WERI-Rb-1 (cell line): ENCODE measurements around the gene SEMA3D.
A peak's percentile ranks its signal among the peaks of the same experiment; 100 is the strongest.

Source experiments
- DNase-seq: peaks from one replicate; pipeline ENCODE4 v3.0.0-alpha.2; 2020
- H3K27ac ChIP-seq: fragments of 250-450 bp; sonication (Bioruptor Pico); 2 replicates; pipeline ENCODE4 v1.5.1; 2020; ENCODE audit warnings: mild to moderate bottlenecking, moderate library complexity
- H3K27me3 ChIP-seq: fragments of 250-450 bp; sonication (Bioruptor Pico); 2 replicates; pipeline ENCODE4 v1.5.1; 2021; ENCODE audit warnings: mild to moderate bottlenecking, low read depth, moderate library complexity; ENCODE audit not compliant: insufficient read depth, severe bottlenecking
- H3K36me3 ChIP-seq: fragments of 250-450 bp; sonication (Bioruptor Pico); 2 replicates; pipeline ENCODE4 v1.5.1; 2020; ENCODE audit warnings: mild to moderate bottlenecking, moderate library complexity
- H3K4me3 ChIP-seq: 2 replicates; pipeline ENCODE4 v1.5.1; 2011; ENCODE audit warnings: low read depth, mild to moderate bottlenecking, control low read depth, low read length
- H3K9me3 ChIP-seq: fragments of 250-450 bp; sonication (Bioruptor Pico); 2 replicates; pipeline ENCODE4 v1.5.1; 2021; ENCODE audit warnings: mild to moderate bottlenecking, moderate library complexity; ENCODE audit not compliant: severe bottlenecking
- TF ChIP-seq, protein P1 (sequence below): IDR thresholded peaks from 2 replicates; pipeline ENCODE4 v1.5.1; 2011; ENCODE audit warnings: low read depth, mild to moderate bottlenecking, control low read depth, inconsistent platforms, low read length

SEMA3D gene

GRCh38 chr7:85184599-85185423 lies 2.0 kb downstream of the SEMA3D start:
- no peaks in the 10 kb centered on the region for H3K36me3 ChIP-seq
- no peaks in the 10 kb centered on the region for H3K9me3 ChIP-seq
- H3K27me3 ChIP-seq: peaks cover 6% of the 10 kb centered on the region
- peak overlapping the region; percentile 69 for H3K4me3 ChIP-seq
- DNase-seq: peak; percentile 11
- TF ChIP-seq, protein P1, sequence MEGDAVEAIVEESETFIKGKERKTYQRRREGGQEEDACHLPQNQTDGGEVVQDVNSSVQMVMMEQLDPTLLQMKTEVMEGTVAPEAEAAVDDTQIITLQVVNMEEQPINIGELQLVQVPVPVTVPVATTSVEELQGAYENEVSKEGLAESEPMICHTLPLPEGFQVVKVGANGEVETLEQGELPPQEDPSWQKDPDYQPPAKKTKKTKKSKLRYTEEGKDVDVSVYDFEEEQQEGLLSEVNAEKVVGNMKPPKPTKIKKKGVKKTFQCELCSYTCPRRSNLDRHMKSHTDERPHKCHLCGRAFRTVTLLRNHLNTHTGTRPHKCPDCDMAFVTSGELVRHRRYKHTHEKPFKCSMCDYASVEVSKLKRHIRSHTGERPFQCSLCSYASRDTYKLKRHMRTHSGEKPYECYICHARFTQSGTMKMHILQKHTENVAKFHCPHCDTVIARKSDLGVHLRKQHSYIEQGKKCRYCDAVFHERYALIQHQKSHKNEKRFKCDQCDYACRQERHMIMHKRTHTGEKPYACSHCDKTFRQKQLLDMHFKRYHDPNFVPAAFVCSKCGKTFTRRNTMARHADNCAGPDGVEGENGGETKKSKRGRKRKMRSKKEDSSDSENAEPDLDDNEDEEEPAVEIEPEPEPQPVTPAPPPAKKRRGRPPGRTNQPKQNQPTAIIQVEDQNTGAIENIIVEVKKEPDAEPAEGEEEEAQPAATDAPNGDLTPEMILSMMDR: no peak
- H3K27ac ChIP-seq: no peak overlapping the region

DNA sequence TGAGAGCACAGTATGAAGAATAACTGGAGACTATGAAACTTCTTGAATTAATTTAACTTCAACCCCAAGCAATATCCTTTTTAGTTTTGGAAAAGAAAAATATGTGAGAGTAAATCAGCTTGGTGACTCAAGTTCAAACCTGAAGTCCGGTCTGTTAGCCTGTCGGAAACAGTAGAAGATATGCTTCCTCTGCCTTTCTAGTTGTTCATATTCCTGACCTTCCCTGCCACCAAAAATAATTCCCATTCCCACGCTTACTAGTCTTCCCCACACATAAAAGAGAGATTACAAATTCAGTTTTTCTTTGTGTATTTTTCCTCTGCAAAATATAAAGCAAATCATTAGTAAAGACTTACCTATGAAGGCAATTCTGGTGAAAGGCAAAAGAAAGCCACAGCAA lies 3.6 kb downstream of the SEMA3D start:
- Histone ChIP-seq H3K4me3 (no peak overlapping the region), H3K9me3 (no peaks in the 10 kb centered on the region), H3K27me3 (peaks cover 6% of the 10 kb centered on the region), H3K36me3 (no peaks in the 10 kb centered on the region), H3K27ac (no peak overlapping the region)
- no peak for DNase-seq
- TF ChIP-seq, protein P1: no peak

DNA sequence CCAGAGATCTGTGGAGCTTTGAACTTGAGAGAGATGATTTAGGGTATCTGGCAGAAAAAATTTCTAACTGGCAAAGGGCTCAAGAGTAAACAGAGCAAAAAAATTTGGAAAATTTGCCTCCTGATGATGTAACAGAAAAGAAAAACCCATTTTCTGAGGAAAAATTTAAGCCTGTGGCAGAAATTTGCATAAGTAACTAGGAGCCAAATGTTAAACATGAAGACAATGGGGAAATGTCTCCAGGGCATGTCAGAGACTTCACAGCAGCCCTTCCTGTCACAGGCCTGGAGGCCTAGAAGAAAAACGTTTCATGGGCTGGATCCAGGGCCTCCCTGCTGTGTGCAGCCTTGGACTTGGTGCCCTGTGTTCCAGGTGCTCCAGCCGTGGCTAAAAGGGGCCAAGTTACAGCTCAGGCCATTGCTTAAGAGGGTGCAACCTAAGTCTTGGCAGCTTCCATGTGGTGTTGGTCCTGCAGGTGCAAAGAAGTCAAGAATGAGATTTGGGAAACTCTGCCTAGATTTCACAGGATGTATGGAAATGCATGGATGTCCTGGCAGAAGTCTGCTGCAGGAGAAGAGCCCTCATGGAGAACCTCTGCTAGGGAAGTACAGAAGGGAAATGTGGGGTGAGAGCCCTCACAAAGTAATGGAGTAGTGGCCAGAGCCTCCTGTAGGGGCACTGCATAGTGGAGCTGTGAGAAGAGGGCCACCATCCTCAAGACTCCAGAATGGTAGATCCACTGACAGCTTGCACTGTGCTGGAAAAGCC lies 8.1 kb downstream of the SEMA3D start:
- Histone ChIP-seq H3K4me3 (no peak overlapping the region), H3K9me3 (no peaks in the 10 kb centered on the region), H3K27ac (no peak overlapping the region), H3K27me3 (no peaks in the 10 kb centered on the region), H3K36me3 (no peaks in the 10 kb centered on the region)
- TF ChIP-seq, protein P1: no peak
- no peak for DNase-seq

DNA sequence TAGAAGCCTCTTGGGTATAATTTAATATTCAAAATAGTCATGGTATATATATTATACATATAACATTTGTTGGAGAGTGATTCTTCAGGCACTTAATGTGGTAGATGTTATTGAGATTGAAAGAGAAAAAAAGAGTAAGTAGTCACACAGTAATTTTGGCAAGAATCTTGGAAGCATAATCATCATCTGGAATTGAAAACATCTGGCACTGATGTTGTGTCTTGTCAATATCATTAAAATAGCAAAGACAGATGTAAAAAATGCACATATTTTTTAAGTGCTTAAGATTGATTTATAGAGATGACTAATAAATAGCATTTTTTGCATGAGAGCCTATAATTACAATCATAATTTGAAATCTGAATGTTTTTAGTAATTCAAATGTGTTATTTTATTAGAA lies 9.5 kb downstream of the SEMA3D start:
- H3K27ac ChIP-seq: no peak overlapping the region
- no peaks in the 10 kb centered on the region for H3K36me3 ChIP-seq
- TF ChIP-seq, protein P1: no peak
- no peaks in the 10 kb centered on the region for H3K27me3 ChIP-seq
- H3K4me3 ChIP-seq: no peak overlapping the region
- DNase-seq: no peak
- no peaks in the 10 kb centered on the region for H3K9me3 ChIP-seq

DNA sequence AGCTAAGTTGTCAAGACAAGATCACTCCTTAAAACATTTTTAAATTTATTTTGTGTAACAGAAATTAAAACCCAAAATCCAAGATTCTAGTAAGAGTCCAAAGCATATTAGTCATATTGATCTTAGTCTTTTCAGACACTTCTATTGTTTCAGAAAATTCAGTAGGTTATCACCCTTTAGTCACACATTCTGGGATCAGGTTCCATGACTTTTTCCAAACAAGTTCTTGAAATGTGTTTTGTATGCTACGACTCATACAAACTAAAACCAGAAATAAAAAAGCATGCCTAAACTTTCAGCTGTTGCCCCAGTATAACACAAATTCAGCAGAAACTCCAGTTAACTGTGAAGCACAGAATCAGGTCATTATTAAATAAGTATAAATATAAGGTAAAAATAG lies 10.7 kb downstream of the SEMA3D start:
- no peak for DNase-seq
- Histone ChIP-seq H3K27me3 (no peaks in the 10 kb centered on the region), H3K36me3 (no peaks in the 10 kb centered on the region), H3K27ac (no peak overlapping the region), H3K9me3 (no peaks in the 10 kb centered on the region), H3K4me3 (no peak overlapping the region)
- TF ChIP-seq, protein P1: no peak
